H9 (cell line): Measurements from ENCODE around the gene SLC25A19. TPM values are rescaled to one million over a fixed set of nuclear protein-coding genes. Genes with fewer than 3 reads are reported as not detected.

ENCODE experiments used
- DNase-seq: peaks from one replicate; pipeline ENCODE4 v3.0.0-alpha.2; 2017
- H2AFZ ChIP-seq: one replicate; pipeline ENCODE4 v1.6.1; 2013; ENCODE audit warnings: mild to moderate bottlenecking, low read length, control low read depth, moderate library complexity
- H2AK5ac ChIP-seq: 2 replicates; pipeline ENCODE4 v1.6.1; 2013; ENCODE audit warnings: low read length, control low read depth, mixed read lengths; ENCODE audit not compliant: insufficient read length
- H2BK120ac ChIP-seq: one replicate; pipeline ENCODE4 v1.6.1; 2013; ENCODE audit warnings: low read depth, mild to moderate bottlenecking, low read length, control low read depth, inconsistent platforms; ENCODE audit not compliant: poor library complexity, severe bottlenecking
- H2BK12ac ChIP-seq: 2 replicates; pipeline ENCODE4 v1.6.1; 2013; ENCODE audit warnings: low read length, control low read depth, mixed read lengths, low read depth; ENCODE audit not compliant: insufficient read length
- H2BK15ac ChIP-seq: 2 replicates; pipeline ENCODE4 v1.6.1; 2013; ENCODE audit warnings: low read depth, low read length, control low read depth
- H2BK20ac ChIP-seq: one replicate; pipeline ENCODE4 v1.6.1; 2013; ENCODE audit warnings: low read depth, mild to moderate bottlenecking, low read length, control low read depth, inconsistent platforms; ENCODE audit not compliant: poor library complexity, severe bottlenecking
- H2BK5ac ChIP-seq: 2 replicates; pipeline ENCODE4 v1.6.1; 2013; ENCODE audit warnings: low read length, control low read depth, mixed read lengths; ENCODE audit not compliant: insufficient read length
- H3K14ac ChIP-seq: 2 replicates; pipeline ENCODE4 v1.6.1; 2013; ENCODE audit warnings: low read length, control low read depth; ENCODE audit not compliant: insufficient read depth
- H3K18ac ChIP-seq: 2 replicates; pipeline ENCODE4 v1.6.1; 2013; ENCODE audit warnings: low read depth, mild to moderate bottlenecking, mixed read lengths, low read length, control low read depth; ENCODE audit not compliant: insufficient read length
- H3K23ac ChIP-seq: 2 replicates; pipeline ENCODE4 v1.6.1; 2013; ENCODE audit warnings: low read length, control low read depth, mixed read lengths, low read depth; ENCODE audit not compliant: insufficient read length
- H3K23me2 ChIP-seq: 2 replicates; pipeline ENCODE4 v1.6.1; 2013; ENCODE audit warnings: low read depth, mild to moderate bottlenecking, mixed read lengths, low read length, control low read depth; ENCODE audit not compliant: insufficient read length, poor library complexity, severe bottlenecking
- H3K27ac ChIP-seq: 2 replicates; pipeline ENCODE4 v1.5.1; 2013; ENCODE audit warnings: low read length, control low read depth, mixed read lengths, low read depth; ENCODE audit not compliant: insufficient read length
- H3K27me3 ChIP-seq: 2 replicates; pipeline ENCODE4 v1.6.1; 2013; ENCODE audit warnings: low read length, control low read depth, inconsistent platforms; ENCODE audit not compliant: insufficient read depth
- H3K4ac ChIP-seq: 2 replicates; pipeline ENCODE4 v1.6.1; 2013; ENCODE audit warnings: low read depth, mild to moderate bottlenecking, control low read depth, inconsistent platforms, low read length, moderate library complexity
- H3K4me1 ChIP-seq: 2 replicates; pipeline ENCODE4 v1.6.1; 2013; ENCODE audit warnings: low read length, control low read depth, inconsistent platforms; ENCODE audit not compliant: insufficient read depth
- H3K4me2 ChIP-seq: 2 replicates; pipeline ENCODE4 v1.6.1; 2013; ENCODE audit warnings: low read length, control low read depth, mixed read lengths; ENCODE audit not compliant: insufficient read length, insufficient read depth
- H3K56ac ChIP-seq: 2 replicates; pipeline ENCODE4 v1.6.1; 2013; ENCODE audit warnings: low read depth, mild to moderate bottlenecking, mixed read lengths, low read length, control low read depth; ENCODE audit not compliant: insufficient read length
- H3K79me1 ChIP-seq: 2 replicates; pipeline ENCODE4 v1.6.1; 2013; ENCODE audit warnings: low read depth, mild to moderate bottlenecking, moderate library complexity, low read length, control low read depth, inconsistent platforms; ENCODE audit not compliant: insufficient read depth, poor library complexity, severe bottlenecking
- H3K79me2 ChIP-seq: 2 replicates; pipeline ENCODE4 v1.6.1; 2013; ENCODE audit warnings: low read length, control low read depth, inconsistent platforms; ENCODE audit not compliant: insufficient read depth
- H3K9ac ChIP-seq: 2 replicates; pipeline ENCODE4 v1.6.1; 2013; ENCODE audit warnings: low read length, control low read depth, mixed read lengths; ENCODE audit not compliant: insufficient read length; ENCODE audit errors: extremely low read depth
- H3K9me3 ChIP-seq: one replicate; pipeline ENCODE4 v1.6.1; 2013; ENCODE audit warnings: low read depth, low read length, inconsistent platforms; ENCODE audit not compliant: control insufficient read depth
- H3T11ph ChIP-seq: one replicate; pipeline ENCODE4 v1.6.1; 2013; ENCODE audit warnings: mild to moderate bottlenecking, low read length, control low read depth, inconsistent platforms
- H4K20me1 ChIP-seq: one replicate; pipeline ENCODE4 v1.6.1; 2013; ENCODE audit not compliant: control insufficient read depth, insufficient read length, insufficient read depth
- H4K5ac ChIP-seq: 2 replicates; pipeline ENCODE4 v1.6.1; 2013; ENCODE audit warnings: low read depth, mild to moderate bottlenecking, mixed read lengths, low read length, control low read depth; ENCODE audit not compliant: insufficient read length
- H4K8ac ChIP-seq: replicated peaks from 2 replicates; pipeline ENCODE4 v1.6.1; 2013; ENCODE audit warnings: low read length, control low read depth, mixed read lengths, low read depth; ENCODE audit not compliant: insufficient read length
- H4K91ac ChIP-seq: 2 replicates; pipeline ENCODE4 v1.6.1; 2013; ENCODE audit warnings: low read depth, mild to moderate bottlenecking, moderate library complexity, mixed read lengths, low read length, control low read depth; ENCODE audit not compliant: insufficient read length
- H3K27ac Mint-ChIP-seq, 3 experiments: 2 replicates in 2 of 3; 3 replicates in 1 of 3; pipeline ENCODE4 v1.8.0; 2020 to 2021; ENCODE audit warnings: mixed read lengths in 3 of 3, mild to moderate bottlenecking in 1 of 3, moderate library complexity in 1 of 3
- H3K27me3 Mint-ChIP-seq: 2 replicates; pipeline ENCODE4 v1.8.0; 2021; ENCODE audit warnings: low read depth, mild to moderate bottlenecking, moderate library complexity, mixed read lengths
- H3K36me3 Mint-ChIP-seq, 3 experiments: 2 replicates in 2 of 3; 3 replicates in 1 of 3; pipeline ENCODE4 v1.8.0; 2020 to 2021; ENCODE audit warnings: low read depth in 3 of 3, mixed read lengths in 3 of 3; ENCODE audit not compliant: insufficient read depth in 1 of 3
- H3K4me1 Mint-ChIP-seq, 2 experiments: 2 replicates each; pipeline ENCODE4 v1.8.0; 2020; ENCODE audit warnings: mixed read lengths in 2 of 2
- H3K4me3 Mint-ChIP-seq, 2 experiments: 2 replicates in 1 of 2; 3 replicates in 1 of 2; pipeline ENCODE4 v1.8.0; 2020 to 2021; ENCODE audit warnings: mild to moderate bottlenecking in 2 of 2, mixed read lengths in 2 of 2, moderate library complexity in 1 of 2
- H3K9me3 Mint-ChIP-seq, 2 experiments: 2 replicates in 1 of 2; 3 replicates in 1 of 2; pipeline ENCODE4 v1.8.0; 2020; ENCODE audit warnings: mild to moderate bottlenecking in 2 of 2, mixed read lengths in 2 of 2, moderate library complexity in 1 of 2
- WGBS: extraction: QIAGEN DNeasy Blood & Tissue Kit; methylation state at CpG from one replicate; pipeline ENCODE4 v1.1.7; 2013; ENCODE audit warnings: missing lambda C conversion rate, low lambda C conversion rate, mixed read lengths; ENCODE audit not compliant: insufficient read length; ENCODE audit errors: extremely low coverage; 5-methylcytosine and 5-hydroxymethylcytosine counted together
- total RNA-seq: library from RNA; stranded (reverse); gene quantifications from 2 replicates; pipeline ENCODE4 v1.2.1, GENCODE V29; 2021
- TF ChIP-seq, protein P1 (sequence below): fragments of 200-600 bp; sonication (generic); conservative IDR thresholded peaks from 3 replicates; pipeline ENCODE4 v1.8.0; 2021; ENCODE audit warnings: antibody characterized with exemption, mild to moderate bottlenecking

Gene SLC25A19
- total RNA-seq, 1 experiment from 2014 or later, result 24.2 TPM

DNA sequence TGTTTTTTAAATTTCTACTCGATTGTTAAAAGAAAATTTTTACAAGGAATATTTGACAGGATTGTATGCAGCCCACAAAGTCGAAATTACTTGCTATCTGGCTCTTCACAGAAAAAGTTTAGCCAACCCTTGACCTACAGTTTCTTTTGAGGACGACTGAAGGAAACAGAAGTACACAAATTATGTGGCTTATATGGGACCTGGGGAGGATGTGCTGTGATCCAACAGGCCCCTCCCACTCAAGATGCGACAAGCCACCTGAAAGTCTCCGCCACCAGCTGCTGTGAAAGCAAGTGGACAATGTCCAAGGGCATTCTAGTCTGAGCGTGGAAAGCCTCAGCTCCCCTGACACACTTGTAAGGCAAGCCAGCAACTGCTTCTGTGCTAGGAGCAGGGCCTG is 42.4 kb upstream of the SLC25A19 start:
- no peak overlapping the region for H2BK15ac ChIP-seq
- H3K4me1 Mint-ChIP-seq, result peaks cover 23 to 24% of the 10 kb centered on the region in 2 experiments
- H3K56ac ChIP-seq, result no peak overlapping the region
- H4K20me1 ChIP-seq, result no peaks in the 10 kb centered on the region
- no peak overlapping the region for H2BK5ac ChIP-seq
- no peaks in the 10 kb centered on the region for H3K27me3 ChIP-seq
- H3K4me1 ChIP-seq, result no peaks in the 10 kb centered on the region; the same call in 1 of the 2 replicates
- no peak overlapping the region for H3K4me2 ChIP-seq
- peak overlapping the region in 1 of 3 experiments; percentile 70; a peak in 2 of 7 replicates for H3K27ac Mint-ChIP-seq
- no peaks in the 10 kb centered on the region for H3K9me3 ChIP-seq
- H3K14ac ChIP-seq, result no peak overlapping the region
- H3K9me3 Mint-ChIP-seq, result no peaks in the 10 kb centered on the region
- H2BK120ac ChIP-seq, result no peak overlapping the region
- H4K8ac ChIP-seq, result no peak overlapping the region
- H2BK12ac ChIP-seq, result no peak overlapping the region
- peaks cover 2% of the 10 kb centered on the region; the same call in 1 of the 2 replicates for H3K79me2 ChIP-seq
- DNase-seq, result no peak
- H2AFZ ChIP-seq, result no peak overlapping the region
- no peak overlapping the region for H3K4ac ChIP-seq
- H3K27me3 Mint-ChIP-seq, result no peaks in the 10 kb centered on the region
- no peak overlapping the region for H3K18ac ChIP-seq
- H3T11ph ChIP-seq, result no peak overlapping the region
- H4K5ac ChIP-seq, result no peak overlapping the region
- TF ChIP-seq, protein P1, sequence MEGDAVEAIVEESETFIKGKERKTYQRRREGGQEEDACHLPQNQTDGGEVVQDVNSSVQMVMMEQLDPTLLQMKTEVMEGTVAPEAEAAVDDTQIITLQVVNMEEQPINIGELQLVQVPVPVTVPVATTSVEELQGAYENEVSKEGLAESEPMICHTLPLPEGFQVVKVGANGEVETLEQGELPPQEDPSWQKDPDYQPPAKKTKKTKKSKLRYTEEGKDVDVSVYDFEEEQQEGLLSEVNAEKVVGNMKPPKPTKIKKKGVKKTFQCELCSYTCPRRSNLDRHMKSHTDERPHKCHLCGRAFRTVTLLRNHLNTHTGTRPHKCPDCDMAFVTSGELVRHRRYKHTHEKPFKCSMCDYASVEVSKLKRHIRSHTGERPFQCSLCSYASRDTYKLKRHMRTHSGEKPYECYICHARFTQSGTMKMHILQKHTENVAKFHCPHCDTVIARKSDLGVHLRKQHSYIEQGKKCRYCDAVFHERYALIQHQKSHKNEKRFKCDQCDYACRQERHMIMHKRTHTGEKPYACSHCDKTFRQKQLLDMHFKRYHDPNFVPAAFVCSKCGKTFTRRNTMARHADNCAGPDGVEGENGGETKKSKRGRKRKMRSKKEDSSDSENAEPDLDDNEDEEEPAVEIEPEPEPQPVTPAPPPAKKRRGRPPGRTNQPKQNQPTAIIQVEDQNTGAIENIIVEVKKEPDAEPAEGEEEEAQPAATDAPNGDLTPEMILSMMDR, result no peak
- no peak overlapping the region for H3K9ac ChIP-seq
- no peak overlapping the region for H2BK20ac ChIP-seq
- no peak overlapping the region for H3K27ac ChIP-seq
- H4K91ac ChIP-seq, result no peak overlapping the region
- no peak overlapping the region for H3K23ac ChIP-seq
- H3K23me2 ChIP-seq, result no peaks in the 10 kb centered on the region
- WGBS, result no CpG with 5 or more reads among the region's 6 CpGs
- H3K4me3 Mint-ChIP-seq, result no peak overlapping the region; a peak in 1 of 5 replicates
- H2AK5ac ChIP-seq, result no peak overlapping the region
- H3K79me1 ChIP-seq, result peaks cover 7% of the 10 kb centered on the region
- peaks cover 3 to 8% (median 8%) of the 10 kb centered on the region in 3 experiments; a peak in 6 of 7 replicates for H3K36me3 Mint-ChIP-seq
